ENCODE data around the gene SKA1.
A peak's percentile ranks its signal among the peaks of the same experiment; 100 is the strongest.

SKA1 gene

GRCh38 chr18:50374753-50375391, at the start of gene SKA1:
Gene SKA1, plus strand, starts transcription at chr18:50375046. Its CDS starts 785 bp downstream, at chr18:50375831.
- Mint-ChIP-seq H3K4me3 (peak within 1 kb of the TSS; percentile 87), H3K36me3 (ENCODE audit: low read depth) (peaks cover 16% of the 10 kb centered on the region), H3K27me3 (peaks cover 7% of the 10 kb centered on the region), H3K27ac (peak within 1 kb of the TSS; percentile 89), H3K4me1 (ENCODE audit: low read depth) (peaks cover 13% of the 10 kb centered on the region), H3K9me3 (peaks cover 4% of the 10 kb centered on the region)

GRCh38 chr18:50327983-50328382, 46.9 kb upstream of the SKA1 start:
- Mint-ChIP-seq H3K36me3 (ENCODE audit: low read depth) (peaks cover 4% of the 10 kb centered on the region), H3K27ac (no peak overlapping the region), H3K4me1 (ENCODE audit: low read depth) (no peaks in the 10 kb centered on the region), H3K27me3 (no peaks in the 10 kb centered on the region), H3K4me3 (no peak overlapping the region), H3K9me3 (no peaks in the 10 kb centered on the region)

GRCh38 chr18:50330176-50330575, 44.7 kb upstream of the SKA1 start:
- H3K4me1 Mint-ChIP-seq (ENCODE audit: low read depth), result peaks cover 5% of the 10 kb centered on the region
- H3K9me3 Mint-ChIP-seq, result no peaks in the 10 kb centered on the region
- no peak overlapping the region for H3K27ac Mint-ChIP-seq
- H3K27me3 Mint-ChIP-seq, result no peaks in the 10 kb centered on the region
- peaks cover 4% of the 10 kb centered on the region for H3K36me3 Mint-ChIP-seq (ENCODE audit: low read depth)
- H3K4me3 Mint-ChIP-seq, result no peak overlapping the region

GRCh38 chr18:50331691-50332090, 43.2 kb upstream of the SKA1 start:
- no peaks in the 10 kb centered on the region for H3K27me3 Mint-ChIP-seq
- peaks cover 5% of the 10 kb centered on the region for H3K4me1 Mint-ChIP-seq (ENCODE audit: low read depth)
- no peaks in the 10 kb centered on the region for H3K9me3 Mint-ChIP-seq
- no peak overlapping the region for H3K4me3 Mint-ChIP-seq
- peaks cover 4% of the 10 kb centered on the region for H3K36me3 Mint-ChIP-seq (ENCODE audit: low read depth)
- no peak overlapping the region for H3K27ac Mint-ChIP-seq

GRCh38 chr18:50334546-50335152, 40.2 kb upstream of the SKA1 start:
- Mint-ChIP-seq H3K9me3 (no peaks in the 10 kb centered on the region), H3K27ac (no peak overlapping the region), H3K4me1 (ENCODE audit: low read depth) (peaks cover 5% of the 10 kb centered on the region), H3K4me3 (no peak overlapping the region), H3K36me3 (ENCODE audit: low read depth) (peaks cover 4% of the 10 kb centered on the region), H3K27me3 (no peaks in the 10 kb centered on the region)

- Mint-ChIP-seq H3K4me3 (no peak overlapping the region), H3K36me3 (ENCODE audit: low read depth) (no peaks in the 10 kb centered on the region), H3K4me1 (ENCODE audit: low read depth) (peaks cover 5% of the 10 kb centered on the region), H3K9me3 (no peaks in the 10 kb centered on the region), H3K27me3 (no peaks in the 10 kb centered on the region), H3K27ac (no peak overlapping the region)
Measured at GRCh38 chr18:50338122-50338521, 36.7 kb upstream of the SKA1 start.

GRCh38 chr18:50338715-50339114, 36.1 kb upstream of the SKA1 start:
- Mint-ChIP-seq H3K4me1 (ENCODE audit: low read depth) (peaks cover 5% of the 10 kb centered on the region), H3K27ac (no peak overlapping the region), H3K9me3 (no peaks in the 10 kb centered on the region), H3K27me3 (no peaks in the 10 kb centered on the region), H3K36me3 (ENCODE audit: low read depth) (no peaks in the 10 kb centered on the region), H3K4me3 (no peak overlapping the region)

GRCh38 chr18:50340078-50340477, 34.8 kb upstream of the SKA1 start:
- Mint-ChIP-seq H3K27ac (no peak overlapping the region), H3K27me3 (no peaks in the 10 kb centered on the region), H3K9me3 (no peaks in the 10 kb centered on the region), H3K4me3 (no peak overlapping the region), H3K36me3 (ENCODE audit: low read depth) (no peaks in the 10 kb centered on the region), H3K4me1 (ENCODE audit: low read depth) (no peaks in the 10 kb centered on the region)

- Mint-ChIP-seq H3K36me3 (ENCODE audit: low read depth) (no peaks in the 10 kb centered on the region), H3K27ac (no peak overlapping the region), H3K27me3 (no peaks in the 10 kb centered on the region), H3K9me3 (no peaks in the 10 kb centered on the region), H3K4me3 (no peak overlapping the region), H3K4me1 (ENCODE audit: low read depth) (no peaks in the 10 kb centered on the region)
Measured at GRCh38 chr18:50341443-50341842, 33.4 kb upstream of the SKA1 start.

- Mint-ChIP-seq H3K4me3 (no peak overlapping the region), H3K36me3 (ENCODE audit: low read depth) (no peaks in the 10 kb centered on the region), H3K4me1 (ENCODE audit: low read depth) (no peaks in the 10 kb centered on the region), H3K27me3 (peaks cover 28% of the 10 kb centered on the region), H3K27ac (peak overlapping the region; percentile 22), H3K9me3 (no peaks in the 10 kb centered on the region)
Measured at GRCh38 chr18:50350699-50351098, 24.1 kb upstream of the SKA1 start.

GRCh38 chr18:50356036-50356945, 18.6 kb upstream of the SKA1 start:
- no peak overlapping the region for H3K27ac Mint-ChIP-seq
- peaks cover 10% of the 10 kb centered on the region for H3K4me1 Mint-ChIP-seq (ENCODE audit: low read depth)
- H3K36me3 Mint-ChIP-seq (ENCODE audit: low read depth), result no peaks in the 10 kb centered on the region
- peaks cover 21% of the 10 kb centered on the region for H3K27me3 Mint-ChIP-seq
- H3K4me3 Mint-ChIP-seq, result no peak overlapping the region
- no peaks in the 10 kb centered on the region for H3K9me3 Mint-ChIP-seq

GRCh38 chr18:50358844-50359243, 16.0 kb upstream of the SKA1 start:
- Mint-ChIP-seq H3K27ac (no peak overlapping the region), H3K27me3 (peaks cover 13% of the 10 kb centered on the region), H3K4me1 (ENCODE audit: low read depth) (peaks cover 10% of the 10 kb centered on the region), H3K36me3 (ENCODE audit: low read depth) (no peaks in the 10 kb centered on the region), H3K4me3 (no peak overlapping the region), H3K9me3 (no peaks in the 10 kb centered on the region)

GRCh38 chr18:50359806-50360205, 15.0 kb upstream of the SKA1 start:
- Mint-ChIP-seq H3K27me3 (peaks cover 12% of the 10 kb centered on the region), H3K9me3 (no peaks in the 10 kb centered on the region), H3K27ac (no peak overlapping the region), H3K4me1 (ENCODE audit: low read depth) (peaks cover 10% of the 10 kb centered on the region), H3K4me3 (no peak overlapping the region), H3K36me3 (ENCODE audit: low read depth) (no peaks in the 10 kb centered on the region)

- H3K27ac Mint-ChIP-seq, result no peak overlapping the region
- H3K4me3 Mint-ChIP-seq, result no peak overlapping the region
- H3K4me1 Mint-ChIP-seq (ENCODE audit: low read depth), result peaks cover 10% of the 10 kb centered on the region
- no peaks in the 10 kb centered on the region for H3K9me3 Mint-ChIP-seq
- H3K36me3 Mint-ChIP-seq (ENCODE audit: low read depth), result no peaks in the 10 kb centered on the region
- H3K27me3 Mint-ChIP-seq, result peaks cover 13% of the 10 kb centered on the region
Measured at GRCh38 chr18:50360611-50361010, 14.2 kb upstream of the SKA1 start.

GRCh38 chr18:50369672-50370071, 5.2 kb upstream of the SKA1 start:
- Mint-ChIP-seq H3K4me3 (no peak overlapping the region), H3K36me3 (ENCODE audit: low read depth) (no peaks in the 10 kb centered on the region), H3K27me3 (peaks cover 41% of the 10 kb centered on the region), H3K9me3 (peaks cover 14% of the 10 kb centered on the region), H3K27ac (no peak overlapping the region), H3K4me1 (ENCODE audit: low read depth) (peaks cover 7% of the 10 kb centered on the region)

Measured in stimulated activated naive CD8-positive, alpha-beta T cell treated with anti-CD3 and anti-CD28 coated beads, Interleukin-15, Interleukin-2, amounts not matched to agents 100 ng/mL and 50 ng/mL, for 24 hours (primary cell).